Measurements from ENCODE around the gene SCART1.

The SCART1 gene

DNA sequence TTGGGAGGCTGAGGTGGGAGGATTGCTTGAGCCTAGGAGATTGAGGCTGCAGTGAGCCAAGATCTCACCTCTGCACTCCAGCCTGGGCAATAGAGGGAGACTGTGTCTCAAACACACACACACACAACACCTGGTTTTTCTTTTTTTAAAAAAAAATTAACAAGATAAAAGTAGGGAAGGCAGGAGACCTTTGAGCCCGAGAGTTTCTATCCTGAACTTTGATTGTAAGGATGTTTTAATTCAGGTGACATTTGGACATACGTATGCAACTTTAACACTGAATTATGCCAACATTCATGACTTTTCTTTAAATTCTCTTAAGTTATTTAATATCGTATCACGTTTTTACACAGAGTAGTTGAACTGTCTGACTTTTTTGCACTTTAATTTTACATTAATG, 61.7 kb downstream of the SCART1 start:
- no peak for TF ChIP-seq CREB1 (IDR thresholded peaks at IDR 0.05; ENCODE audit: low read depth)
- no peak for TF ChIP-seq TCF12 (IDR thresholded peaks at IDR 0.05; ENCODE audit: low read depth)
- TF ChIP-seq ZBTB7A (IDR thresholded peaks at IDR 0.05; ENCODE audit: low read depth): no peak
- no peak for TF ChIP-seq NFIC (IDR thresholded peaks at IDR 0.05)
- no peak for TF ChIP-seq TEAD4 (IDR thresholded peaks at IDR 0.05)
- TF ChIP-seq, protein P1, sequence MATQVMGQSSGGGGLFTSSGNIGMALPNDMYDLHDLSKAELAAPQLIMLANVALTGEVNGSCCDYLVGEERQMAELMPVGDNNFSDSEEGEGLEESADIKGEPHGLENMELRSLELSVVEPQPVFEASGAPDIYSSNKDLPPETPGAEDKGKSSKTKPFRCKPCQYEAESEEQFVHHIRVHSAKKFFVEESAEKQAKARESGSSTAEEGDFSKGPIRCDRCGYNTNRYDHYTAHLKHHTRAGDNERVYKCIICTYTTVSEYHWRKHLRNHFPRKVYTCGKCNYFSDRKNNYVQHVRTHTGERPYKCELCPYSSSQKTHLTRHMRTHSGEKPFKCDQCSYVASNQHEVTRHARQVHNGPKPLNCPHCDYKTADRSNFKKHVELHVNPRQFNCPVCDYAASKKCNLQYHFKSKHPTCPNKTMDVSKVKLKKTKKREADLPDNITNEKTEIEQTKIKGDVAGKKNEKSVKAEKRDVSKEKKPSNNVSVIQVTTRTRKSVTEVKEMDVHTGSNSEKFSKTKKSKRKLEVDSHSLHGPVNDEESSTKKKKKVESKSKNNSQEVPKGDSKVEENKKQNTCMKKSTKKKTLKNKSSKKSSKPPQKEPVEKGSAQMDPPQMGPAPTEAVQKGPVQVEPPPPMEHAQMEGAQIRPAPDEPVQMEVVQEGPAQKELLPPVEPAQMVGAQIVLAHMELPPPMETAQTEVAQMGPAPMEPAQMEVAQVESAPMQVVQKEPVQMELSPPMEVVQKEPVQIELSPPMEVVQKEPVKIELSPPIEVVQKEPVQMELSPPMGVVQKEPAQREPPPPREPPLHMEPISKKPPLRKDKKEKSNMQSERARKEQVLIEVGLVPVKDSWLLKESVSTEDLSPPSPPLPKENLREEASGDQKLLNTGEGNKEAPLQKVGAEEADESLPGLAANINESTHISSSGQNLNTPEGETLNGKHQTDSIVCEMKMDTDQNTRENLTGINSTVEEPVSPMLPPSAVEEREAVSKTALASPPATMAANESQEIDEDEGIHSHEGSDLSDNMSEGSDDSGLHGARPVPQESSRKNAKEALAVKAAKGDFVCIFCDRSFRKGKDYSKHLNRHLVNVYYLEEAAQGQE (IDR thresholded peaks at IDR 0.05; ENCODE audit: low read depth): no peak
- TF ChIP-seq, protein P2, sequence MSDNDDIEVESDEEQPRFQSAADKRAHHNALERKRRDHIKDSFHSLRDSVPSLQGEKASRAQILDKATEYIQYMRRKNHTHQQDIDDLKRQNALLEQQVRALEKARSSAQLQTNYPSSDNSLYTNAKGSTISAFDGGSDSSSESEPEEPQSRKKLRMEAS (IDR thresholded peaks at IDR 0.05): no peak
- TF ChIP-seq EP300 (IDR thresholded peaks at IDR 0.05; ENCODE audit: borderline replicate concordance): no peak
- no peak for TF ChIP-seq FOXM1 (IDR thresholded peaks at IDR 0.05; ENCODE audit: borderline replicate concordance, low read depth)
- TF ChIP-seq YY1 (IDR thresholded peaks at IDR 0.05; ENCODE audit: low read depth): no peak
- no peak for TF ChIP-seq CEBPB (IDR thresholded peaks at IDR 0.05)
- no peak for TF ChIP-seq TAF1 (IDR thresholded peaks at IDR 0.05; ENCODE audit: low read depth)
- TF ChIP-seq RAD21 (IDR thresholded peaks at IDR 0.05; ENCODE audit: low read depth): no peak
- no peak for TF ChIP-seq EGR1 (IDR thresholded peaks at IDR 0.05)
- TF ChIP-seq, protein P3, sequence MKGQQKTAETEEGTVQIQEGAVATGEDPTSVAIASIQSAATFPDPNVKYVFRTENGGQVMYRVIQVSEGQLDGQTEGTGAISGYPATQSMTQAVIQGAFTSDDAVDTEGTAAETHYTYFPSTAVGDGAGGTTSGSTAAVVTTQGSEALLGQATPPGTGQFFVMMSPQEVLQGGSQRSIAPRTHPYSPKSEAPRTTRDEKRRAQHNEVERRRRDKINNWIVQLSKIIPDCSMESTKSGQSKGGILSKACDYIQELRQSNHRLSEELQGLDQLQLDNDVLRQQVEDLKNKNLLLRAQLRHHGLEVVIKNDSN (IDR thresholded peaks at IDR 0.05): no peak

DNA sequence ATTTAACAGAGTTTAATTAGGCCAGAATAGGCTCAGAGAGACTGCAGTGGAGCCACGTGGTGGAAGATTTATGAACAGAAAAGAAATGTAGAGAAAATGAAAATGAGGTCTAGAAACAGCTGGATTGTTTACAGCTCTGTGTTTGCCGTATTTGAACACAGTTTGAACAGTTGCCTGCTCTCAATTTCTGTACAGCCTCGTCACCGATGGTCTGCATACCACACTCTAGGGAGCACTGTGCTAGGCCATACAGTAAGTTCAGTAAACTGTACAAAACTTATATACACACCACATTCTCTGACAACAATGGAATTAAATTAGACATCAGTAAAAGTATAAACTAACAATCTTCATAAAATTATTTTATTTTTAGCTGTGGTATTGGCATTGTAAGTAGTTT, 62.3 kb downstream of the SCART1 start:
- TF ChIP-seq EP300 (IDR thresholded peaks at IDR 0.05; ENCODE audit: borderline replicate concordance) (no peak), YY1 (IDR thresholded peaks at IDR 0.05; ENCODE audit: low read depth) (no peak), CREB1 (IDR thresholded peaks at IDR 0.05; ENCODE audit: low read depth) (no peak), TEAD4 (IDR thresholded peaks at IDR 0.05) (no peak), RAD21 (IDR thresholded peaks at IDR 0.05; ENCODE audit: low read depth) (no peak), ZBTB7A (IDR thresholded peaks at IDR 0.05; ENCODE audit: low read depth) (no peak), TCF12 (IDR thresholded peaks at IDR 0.05; ENCODE audit: low read depth) (no peak), CEBPB (IDR thresholded peaks at IDR 0.05) (no peak), FOXM1 (IDR thresholded peaks at IDR 0.05; ENCODE audit: borderline replicate concordance, low read depth) (no peak), EGR1 (IDR thresholded peaks at IDR 0.05) (no peak), NFIC (IDR thresholded peaks at IDR 0.05) (no peak), TAF1 (IDR thresholded peaks at IDR 0.05; ENCODE audit: low read depth) (no peak)
- TF ChIP-seq, protein P3 (IDR thresholded peaks at IDR 0.05): no peak
- TF ChIP-seq, protein P2 (IDR thresholded peaks at IDR 0.05): no peak
